GM12874 (cell line): Measurements from ENCODE around the gene BTRC.

Experiments used
- TF ChIP-seq, protein P1 (sequence below): IDR thresholded peaks from 2 replicates; pipeline ENCODE4 v1.5.1; 2011; ENCODE audit warnings: low read depth, mild to moderate bottlenecking, control low read depth, low read length, moderate library complexity; ENCODE audit not compliant: insufficient read depth

The BTRC gene

DNA sequence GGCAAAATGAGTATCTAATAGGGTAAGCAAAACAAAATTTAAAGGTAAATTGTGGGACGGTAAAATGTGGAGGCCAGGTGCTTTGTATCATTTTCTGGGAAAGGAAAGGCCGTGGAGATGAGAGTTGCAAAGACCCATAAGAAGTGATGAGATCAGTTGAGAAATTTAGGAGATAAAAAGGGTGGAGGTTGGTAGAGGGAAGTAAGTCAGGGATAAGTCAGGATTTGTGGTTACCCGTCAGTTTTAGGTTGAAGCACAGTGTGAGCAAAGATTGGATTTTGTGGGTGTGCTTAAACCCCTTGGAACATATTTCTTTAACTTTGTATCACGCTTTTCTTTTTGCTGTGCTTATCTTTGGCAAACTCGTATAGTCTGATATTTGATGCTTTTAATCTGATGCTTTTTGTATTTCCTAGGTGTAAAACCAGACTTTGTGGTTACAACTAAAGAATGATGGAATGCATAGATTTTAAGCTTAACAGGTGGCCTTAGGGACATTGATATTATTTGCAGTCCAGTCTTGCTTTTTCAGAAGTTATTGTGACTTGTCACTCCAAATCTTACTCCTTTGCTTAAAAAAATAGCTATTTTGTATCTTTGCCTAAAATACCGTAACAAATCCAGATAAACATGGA lies 1.2 kb downstream of the BTRC start:
- TF ChIP-seq, protein P1, sequence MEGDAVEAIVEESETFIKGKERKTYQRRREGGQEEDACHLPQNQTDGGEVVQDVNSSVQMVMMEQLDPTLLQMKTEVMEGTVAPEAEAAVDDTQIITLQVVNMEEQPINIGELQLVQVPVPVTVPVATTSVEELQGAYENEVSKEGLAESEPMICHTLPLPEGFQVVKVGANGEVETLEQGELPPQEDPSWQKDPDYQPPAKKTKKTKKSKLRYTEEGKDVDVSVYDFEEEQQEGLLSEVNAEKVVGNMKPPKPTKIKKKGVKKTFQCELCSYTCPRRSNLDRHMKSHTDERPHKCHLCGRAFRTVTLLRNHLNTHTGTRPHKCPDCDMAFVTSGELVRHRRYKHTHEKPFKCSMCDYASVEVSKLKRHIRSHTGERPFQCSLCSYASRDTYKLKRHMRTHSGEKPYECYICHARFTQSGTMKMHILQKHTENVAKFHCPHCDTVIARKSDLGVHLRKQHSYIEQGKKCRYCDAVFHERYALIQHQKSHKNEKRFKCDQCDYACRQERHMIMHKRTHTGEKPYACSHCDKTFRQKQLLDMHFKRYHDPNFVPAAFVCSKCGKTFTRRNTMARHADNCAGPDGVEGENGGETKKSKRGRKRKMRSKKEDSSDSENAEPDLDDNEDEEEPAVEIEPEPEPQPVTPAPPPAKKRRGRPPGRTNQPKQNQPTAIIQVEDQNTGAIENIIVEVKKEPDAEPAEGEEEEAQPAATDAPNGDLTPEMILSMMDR, result no peak

DNA sequence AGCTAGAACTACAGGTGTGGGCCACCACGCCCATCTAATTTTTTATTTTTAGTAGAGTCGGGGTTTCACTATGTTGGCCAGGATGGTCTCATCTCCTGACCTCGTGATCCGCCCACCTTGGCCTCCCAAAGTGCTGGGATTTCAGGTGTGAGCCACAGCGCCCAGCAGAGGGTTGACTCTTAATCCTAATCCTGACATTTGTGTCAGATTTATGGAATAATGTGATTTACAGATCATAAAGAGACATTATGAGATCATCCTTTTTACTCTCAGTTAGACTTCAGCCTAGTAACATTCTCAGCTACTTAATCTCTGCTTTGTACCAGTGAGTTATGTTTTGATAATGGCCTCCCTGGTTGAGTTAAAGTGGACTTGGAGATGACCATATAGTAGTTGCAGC lies 2.2 kb downstream of the BTRC start:
- TF ChIP-seq, protein P1, result no peak

DNA sequence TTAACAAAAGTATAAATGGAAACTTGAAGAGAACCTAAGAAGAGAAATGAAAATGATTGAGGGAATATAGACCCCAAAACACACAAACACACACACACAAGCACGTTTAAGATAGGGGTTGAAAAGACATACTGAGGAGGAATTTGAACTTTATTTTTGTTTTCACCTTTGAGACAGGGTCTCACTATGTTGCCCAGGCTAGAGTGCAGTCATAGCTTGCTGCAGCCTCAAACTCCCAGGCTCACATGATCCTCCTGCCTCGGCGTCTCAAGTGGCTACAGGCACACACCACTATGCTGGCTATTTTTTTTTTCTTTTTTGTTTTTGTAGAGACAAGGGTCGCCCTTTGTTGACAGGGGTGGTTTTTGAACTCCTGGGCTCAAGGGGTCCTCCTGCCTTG lies 4.0 kb downstream of the BTRC start:
- TF ChIP-seq, protein P1, result no peak

DNA sequence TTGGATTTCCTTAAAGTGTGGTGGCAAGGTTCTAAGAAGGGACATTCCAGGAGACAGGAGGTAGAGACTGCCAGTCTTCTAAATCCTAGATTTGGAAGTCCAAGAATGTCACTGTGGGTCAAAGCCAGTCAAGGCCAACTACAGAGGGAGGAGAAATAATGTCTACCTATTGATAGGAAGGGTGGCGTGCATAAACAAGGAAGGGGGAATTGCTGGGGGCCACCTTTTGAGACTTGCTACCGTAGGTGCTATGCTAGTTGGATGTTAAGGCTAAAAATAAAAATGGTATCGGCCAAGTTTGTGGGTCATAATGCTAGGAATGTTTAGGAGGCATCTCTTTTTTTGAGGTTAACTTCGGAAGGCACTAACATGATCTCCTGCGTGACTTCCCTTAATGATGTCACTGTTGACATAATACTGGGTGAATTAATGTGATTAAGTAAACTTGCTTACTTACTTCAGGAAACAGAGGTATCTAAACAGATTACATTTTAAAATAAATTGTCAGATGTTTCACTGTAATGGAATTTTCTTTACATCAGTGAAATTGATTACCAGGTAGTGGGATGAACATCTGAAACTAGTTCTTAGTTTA lies 4.8 kb downstream of the BTRC start:
- TF ChIP-seq, protein P1, result no peak

DNA sequence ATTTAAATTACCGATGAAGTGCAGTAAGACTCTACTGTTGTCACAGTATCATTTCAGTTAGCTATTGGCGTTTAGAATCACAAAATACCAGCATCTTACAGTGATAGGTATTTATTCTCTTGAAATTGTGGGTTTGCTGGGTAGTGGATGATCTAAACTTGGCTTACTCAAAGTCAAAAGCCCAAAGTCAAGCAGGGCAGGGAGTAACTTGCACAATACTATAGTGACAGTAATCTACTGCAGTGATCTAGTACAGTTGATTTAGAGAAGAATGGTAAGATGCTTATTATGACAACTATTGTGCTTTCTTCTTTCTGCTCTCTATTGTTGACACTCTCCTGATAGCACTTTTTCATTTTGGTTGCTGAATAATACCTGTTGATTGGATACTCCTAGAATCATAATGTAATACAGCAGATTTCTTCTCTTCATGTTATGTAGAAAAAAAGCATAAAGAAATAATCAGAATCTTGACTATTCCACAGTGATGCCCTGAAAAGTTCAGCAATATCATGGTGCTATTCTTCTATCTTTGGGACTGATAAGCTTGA lies 10.0 kb downstream of the BTRC start:
- TF ChIP-seq, protein P1, result no peak

DNA sequence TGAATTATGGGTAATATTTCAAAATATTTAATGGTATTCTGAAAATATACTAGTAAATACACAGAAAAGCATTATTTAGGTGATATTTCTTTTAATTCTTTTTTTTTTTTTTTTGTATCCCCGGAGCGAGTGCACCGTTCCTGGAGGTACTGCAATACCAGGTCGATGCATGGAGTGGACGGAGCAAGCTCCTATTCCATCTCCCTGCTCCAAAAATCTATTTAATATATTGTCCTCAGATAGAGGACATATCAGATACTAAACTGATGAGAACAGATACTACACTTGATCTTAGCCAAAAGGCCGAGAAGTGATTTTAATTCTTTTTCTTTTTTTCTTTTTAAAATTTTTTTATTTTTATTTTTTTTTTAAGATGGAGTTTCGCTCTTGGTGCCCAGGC lies 10.8 kb downstream of the BTRC start:
- TF ChIP-seq, protein P1, result no peak

DNA sequence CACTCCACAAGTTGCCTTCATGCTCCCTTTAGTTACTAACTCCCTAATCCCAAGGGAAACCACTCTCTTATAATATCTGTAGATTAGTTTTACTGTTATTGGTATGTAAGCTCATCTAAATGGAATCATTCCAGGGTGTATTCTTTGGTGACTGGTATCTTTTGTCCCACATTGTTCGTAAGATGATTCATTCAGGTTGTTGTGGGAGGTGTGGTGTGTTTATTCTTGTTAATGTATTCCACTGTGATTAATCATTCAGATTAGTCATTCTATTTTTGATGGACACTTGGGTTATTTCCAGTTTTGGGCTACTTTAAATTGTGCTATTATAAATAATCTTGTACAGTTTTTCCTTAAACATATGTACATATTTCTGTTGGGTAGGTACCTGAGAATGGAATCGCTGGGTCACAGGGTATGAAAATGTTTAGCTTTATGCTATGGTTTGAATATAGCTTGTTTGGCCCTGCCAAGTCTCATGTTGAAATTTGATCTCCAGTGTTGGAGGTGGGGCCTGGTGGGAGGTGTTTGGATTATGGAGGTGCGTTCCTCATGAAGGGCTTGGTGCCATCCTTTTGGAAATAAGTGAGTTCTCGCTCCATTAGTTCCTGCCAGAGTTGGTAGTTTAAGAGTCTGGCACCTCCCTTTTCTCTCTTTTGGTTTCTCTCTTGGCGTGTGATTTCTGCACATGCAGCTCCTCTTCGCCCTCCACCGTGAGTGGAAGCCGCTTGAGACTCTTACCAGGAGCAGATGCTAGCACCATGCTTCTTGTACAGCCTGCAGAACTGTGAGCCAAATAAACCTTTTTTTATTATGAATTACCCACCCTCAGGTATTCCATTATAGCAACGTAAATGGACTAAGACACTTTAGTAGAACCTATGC lies 13.8 kb downstream of the BTRC start:
- TF ChIP-seq, protein P1, result no peak
